OCI-LY1 (cell line): ENCODE measurements around the gene VPS4A.

Experiments used
- EZH2 ChIP-seq: fragments of 200-600 bp; sonication (generic), shearing (Covaris generic); IDR thresholded peaks from 2 replicates; pipeline ENCODE4 v1.8.0; 2017; ENCODE audit warnings: borderline replicate concordance, mixed run types, mild to moderate bottlenecking, antibody characterized with exemption, low read length, moderate library complexity, mixed read lengths
- TF ChIP-seq, protein P1 (sequence below): fragments of 200-600 bp; sonication (generic), shearing (Covaris generic); IDR thresholded peaks from 2 replicates; pipeline ENCODE4 v1.5.1; 2017; ENCODE audit warnings: mild to moderate bottlenecking, antibody characterized with exemption, low read length, moderate library complexity, mixed read lengths

GRCh38 chr16:69318177-69318910, 7.2 kb downstream of the VPS4A start:
- no peak for TF ChIP-seq EZH2
- TF ChIP-seq, protein P1, sequence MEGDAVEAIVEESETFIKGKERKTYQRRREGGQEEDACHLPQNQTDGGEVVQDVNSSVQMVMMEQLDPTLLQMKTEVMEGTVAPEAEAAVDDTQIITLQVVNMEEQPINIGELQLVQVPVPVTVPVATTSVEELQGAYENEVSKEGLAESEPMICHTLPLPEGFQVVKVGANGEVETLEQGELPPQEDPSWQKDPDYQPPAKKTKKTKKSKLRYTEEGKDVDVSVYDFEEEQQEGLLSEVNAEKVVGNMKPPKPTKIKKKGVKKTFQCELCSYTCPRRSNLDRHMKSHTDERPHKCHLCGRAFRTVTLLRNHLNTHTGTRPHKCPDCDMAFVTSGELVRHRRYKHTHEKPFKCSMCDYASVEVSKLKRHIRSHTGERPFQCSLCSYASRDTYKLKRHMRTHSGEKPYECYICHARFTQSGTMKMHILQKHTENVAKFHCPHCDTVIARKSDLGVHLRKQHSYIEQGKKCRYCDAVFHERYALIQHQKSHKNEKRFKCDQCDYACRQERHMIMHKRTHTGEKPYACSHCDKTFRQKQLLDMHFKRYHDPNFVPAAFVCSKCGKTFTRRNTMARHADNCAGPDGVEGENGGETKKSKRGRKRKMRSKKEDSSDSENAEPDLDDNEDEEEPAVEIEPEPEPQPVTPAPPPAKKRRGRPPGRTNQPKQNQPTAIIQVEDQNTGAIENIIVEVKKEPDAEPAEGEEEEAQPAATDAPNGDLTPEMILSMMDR, result no peak
